Sigmoid colon (tissue), 4 donors: ENCODE results near the gene EPHA2.

ENCODE experiments used
- EP300 ChIP-seq, 4 donors: sonication (generic); formaldehyde crosslinking; IDR thresholded peaks; one replicate each; pipeline ENCODE4 v1.6.1; 2017; ENCODE audit warnings: antibody characterized with exemption in 4 of 4
- POLR2A ChIP-seq, 2 donors: fragments of 450-650 bp; IDR thresholded peaks; one replicate each; pipeline ENCODE4 v1.6.1; 2016; ENCODE audit warnings: antibody characterized with exemption in 2 of 2, mild to moderate bottlenecking in 2 of 2, moderate library complexity in 2 of 2
- POLR2AphosphoS5 ChIP-seq, 4 donors: sonication (generic); formaldehyde crosslinking; IDR thresholded peaks; one replicate each; pipeline ENCODE4 v1.6.1; 2017; ENCODE audit warnings: antibody characterized with exemption in 4 of 4
- TF ChIP-seq, protein P1 (sequence below), 4 experiments: fragments of 450-650 bp in 3 of 4; fragments of 200-600 bp in 1 of 4; IDR thresholded peaks; one replicate each; pipeline ENCODE4 v1.5.1; 2016 to 2019; ENCODE audit warnings: antibody characterized with exemption in 4 of 4, mild to moderate bottlenecking in 3 of 4, moderate library complexity in 2 of 4

DNA sequence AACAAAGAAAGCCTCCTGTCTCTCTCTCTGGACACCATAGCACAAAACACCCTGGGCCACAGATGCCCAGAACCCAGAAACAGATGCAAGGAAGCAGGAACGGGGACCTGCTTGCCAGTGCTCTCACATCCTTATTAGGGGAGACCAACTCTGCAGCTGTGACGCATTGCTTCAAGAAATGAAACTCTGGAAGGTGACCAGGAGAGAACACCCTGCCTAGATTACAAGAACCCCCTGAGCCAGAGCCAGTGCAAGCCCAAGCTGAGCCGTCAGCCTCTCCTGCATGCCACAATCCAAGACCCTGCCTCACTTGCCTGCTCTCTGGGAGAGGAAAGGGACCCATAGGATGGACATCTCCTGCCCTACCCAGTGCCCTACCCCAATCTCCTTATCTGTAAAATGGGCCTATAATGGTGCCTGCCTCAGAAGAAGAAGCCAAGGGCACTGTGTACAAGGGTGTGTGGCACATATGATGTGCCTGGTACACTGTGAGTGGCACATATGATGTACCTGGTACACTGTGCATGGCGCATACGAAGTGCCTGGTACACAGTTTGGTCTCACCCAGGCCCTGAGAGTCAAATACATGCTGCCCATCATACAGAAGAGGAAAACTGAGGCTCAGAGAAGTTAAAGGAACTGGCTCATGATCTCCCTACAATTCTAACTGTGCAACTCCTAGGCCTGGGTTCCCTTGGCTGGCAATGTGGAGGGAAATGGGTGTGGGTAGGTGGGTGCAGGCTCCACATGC, 65.6 kb downstream of the EPHA2 start:
- TF ChIP-seq, protein P1, sequence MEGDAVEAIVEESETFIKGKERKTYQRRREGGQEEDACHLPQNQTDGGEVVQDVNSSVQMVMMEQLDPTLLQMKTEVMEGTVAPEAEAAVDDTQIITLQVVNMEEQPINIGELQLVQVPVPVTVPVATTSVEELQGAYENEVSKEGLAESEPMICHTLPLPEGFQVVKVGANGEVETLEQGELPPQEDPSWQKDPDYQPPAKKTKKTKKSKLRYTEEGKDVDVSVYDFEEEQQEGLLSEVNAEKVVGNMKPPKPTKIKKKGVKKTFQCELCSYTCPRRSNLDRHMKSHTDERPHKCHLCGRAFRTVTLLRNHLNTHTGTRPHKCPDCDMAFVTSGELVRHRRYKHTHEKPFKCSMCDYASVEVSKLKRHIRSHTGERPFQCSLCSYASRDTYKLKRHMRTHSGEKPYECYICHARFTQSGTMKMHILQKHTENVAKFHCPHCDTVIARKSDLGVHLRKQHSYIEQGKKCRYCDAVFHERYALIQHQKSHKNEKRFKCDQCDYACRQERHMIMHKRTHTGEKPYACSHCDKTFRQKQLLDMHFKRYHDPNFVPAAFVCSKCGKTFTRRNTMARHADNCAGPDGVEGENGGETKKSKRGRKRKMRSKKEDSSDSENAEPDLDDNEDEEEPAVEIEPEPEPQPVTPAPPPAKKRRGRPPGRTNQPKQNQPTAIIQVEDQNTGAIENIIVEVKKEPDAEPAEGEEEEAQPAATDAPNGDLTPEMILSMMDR (IDR thresholded peaks at IDR 0.05): no peak
- TF ChIP-seq POLR2A (IDR thresholded peaks at IDR 0.05) (no peak), POLR2AphosphoS5 (IDR thresholded peaks at IDR 0.05) (no peak), EP300 (IDR thresholded peaks at IDR 0.05) (no peak)
